SU-DHL-6 (cell line): Measurements from ENCODE around the gene FKBP1A.

Experiments used
- H2AFZ ChIP-seq: fragments of 200-600 bp; sonication (generic); 2 replicates; pipeline ENCODE4 v1.6.1; 2014; ENCODE audit warnings: low read depth, mild to moderate bottlenecking, moderate library complexity, mixed read lengths, antibody characterized with exemption, low read length; ENCODE audit not compliant: severe bottlenecking
- H3F3A ChIP-seq: fragments of 200-600 bp; shearing (Covaris generic); 2 replicates; pipeline ENCODE4 v1.6.0; 2016; ENCODE audit warnings: antibody characterized with exemption, mild to moderate bottlenecking; ENCODE audit not compliant: insufficient read depth
- H3K27ac ChIP-seq: fragments of 200-600 bp; sonication (generic); 2 replicates; pipeline ENCODE4 v1.5.1; 2016; ENCODE audit warnings: low read depth, mild to moderate bottlenecking, low read length, moderate library complexity, mixed read lengths
- H3K27me3 ChIP-seq: fragments of 200-600 bp; sonication (generic), shearing (Covaris generic); 2 replicates; pipeline ENCODE4 v1.6.0; 2014; ENCODE audit warnings: mild to moderate bottlenecking, low read length
- H3K36me3 ChIP-seq: fragments of 200-600 bp; sonication (generic); 2 replicates; pipeline ENCODE4 v1.6.1; 2014; ENCODE audit warnings: mild to moderate bottlenecking, low read length, mixed read lengths
- H3K4me2 ChIP-seq: fragments of 300-600, 200-600 bp; shearing (Covaris generic), sonication (generic); 2 replicates; pipeline ENCODE4 v1.6.0; 2014; ENCODE audit warnings: low read length, low read depth, mild to moderate bottlenecking; ENCODE audit not compliant: poor library complexity, severe bottlenecking
- H3K4me3 ChIP-seq: fragments of 200-600 bp; sonication (generic); 2 replicates; pipeline ENCODE4 v1.5.1; 2014; ENCODE audit warnings: antibody characterized with exemption, low read length, mild to moderate bottlenecking, mixed read lengths; ENCODE audit not compliant: insufficient read depth, poor library complexity, severe bottlenecking
- H3K79me2 ChIP-seq: fragments of 200-600 bp; sonication (generic); 2 replicates; pipeline ENCODE4 v1.6.1; 2014; ENCODE audit warnings: mild to moderate bottlenecking, low read length, moderate library complexity; ENCODE audit not compliant: insufficient read depth
- H3K9ac ChIP-seq: fragments of 200-600 bp; sonication (generic); 2 replicates; pipeline ENCODE4 v1.7.0; 2014; ENCODE audit warnings: mild to moderate bottlenecking, low read length
- H3K9me2 ChIP-seq: fragments of 200-600 bp; sonication (generic); replicated peaks from 2 replicates; pipeline ENCODE4 v1.6.1; 2014; ENCODE audit warnings: low read length; ENCODE audit not compliant: insufficient read depth
- H3K9me3 ChIP-seq: fragments of 200-600 bp; sonication (generic); 2 replicates; pipeline ENCODE4 v1.6.1; 2014; ENCODE audit warnings: low read length, mixed read lengths; ENCODE audit not compliant: insufficient read depth
- H4K20me1 ChIP-seq: fragments of 200-600 bp; sonication (generic); 2 replicates; pipeline ENCODE4 v1.6.1; 2014; ENCODE audit warnings: low read depth, mild to moderate bottlenecking, antibody characterized with exemption, low read length, moderate library complexity, mixed read lengths
- EZH2phosphoT487 ChIP-seq: fragments of 200-600 bp; sonication (generic), shearing (Covaris generic); conservative IDR thresholded peaks from 2 replicates; pipeline ENCODE4 v1.6.1; 2018; ENCODE audit warnings: mild to moderate bottlenecking, antibody characterized with exemption, low read length, moderate library complexity, mixed read lengths
- TF ChIP-seq, protein P1 (sequence below): fragments of 200-600 bp; sonication (generic); IDR thresholded peaks from one replicate; pipeline ENCODE4 v1.5.1; 2017; ENCODE audit warnings: antibody characterized with exemption, mild to moderate bottlenecking, low read length, moderate library complexity; ENCODE audit not compliant: insufficient read depth, poor library complexity, severe bottlenecking

Gene FKBP1A

GRCh38 chr20:1426231-1426849, 33.5 kb upstream of the FKBP1A start:
- no peaks in the 10 kb centered on the region for H3K36me3 ChIP-seq
- no peaks in the 10 kb centered on the region for H3K79me2 ChIP-seq
- no peak overlapping the region for H3K4me3 ChIP-seq
- H3K9ac ChIP-seq, result no peak overlapping the region
- H3F3A ChIP-seq, result no peaks in the 10 kb centered on the region
- H4K20me1 ChIP-seq, result no peaks in the 10 kb centered on the region
- H3K9me2 ChIP-seq, result no peaks in the 10 kb centered on the region
- TF ChIP-seq, protein P1, sequence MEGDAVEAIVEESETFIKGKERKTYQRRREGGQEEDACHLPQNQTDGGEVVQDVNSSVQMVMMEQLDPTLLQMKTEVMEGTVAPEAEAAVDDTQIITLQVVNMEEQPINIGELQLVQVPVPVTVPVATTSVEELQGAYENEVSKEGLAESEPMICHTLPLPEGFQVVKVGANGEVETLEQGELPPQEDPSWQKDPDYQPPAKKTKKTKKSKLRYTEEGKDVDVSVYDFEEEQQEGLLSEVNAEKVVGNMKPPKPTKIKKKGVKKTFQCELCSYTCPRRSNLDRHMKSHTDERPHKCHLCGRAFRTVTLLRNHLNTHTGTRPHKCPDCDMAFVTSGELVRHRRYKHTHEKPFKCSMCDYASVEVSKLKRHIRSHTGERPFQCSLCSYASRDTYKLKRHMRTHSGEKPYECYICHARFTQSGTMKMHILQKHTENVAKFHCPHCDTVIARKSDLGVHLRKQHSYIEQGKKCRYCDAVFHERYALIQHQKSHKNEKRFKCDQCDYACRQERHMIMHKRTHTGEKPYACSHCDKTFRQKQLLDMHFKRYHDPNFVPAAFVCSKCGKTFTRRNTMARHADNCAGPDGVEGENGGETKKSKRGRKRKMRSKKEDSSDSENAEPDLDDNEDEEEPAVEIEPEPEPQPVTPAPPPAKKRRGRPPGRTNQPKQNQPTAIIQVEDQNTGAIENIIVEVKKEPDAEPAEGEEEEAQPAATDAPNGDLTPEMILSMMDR, result no peak
- no peak for TF ChIP-seq EZH2phosphoT487
- H3K4me2 ChIP-seq, result no peak overlapping the region
- peaks cover under 1% of the 10 kb centered on the region; the same call in 1 of the 2 replicates for H3K9me3 ChIP-seq
- H3K27me3 ChIP-seq, result no peaks in the 10 kb centered on the region
- no peak overlapping the region for H2AFZ ChIP-seq
- H3K27ac ChIP-seq, result no peak overlapping the region

DNA sequence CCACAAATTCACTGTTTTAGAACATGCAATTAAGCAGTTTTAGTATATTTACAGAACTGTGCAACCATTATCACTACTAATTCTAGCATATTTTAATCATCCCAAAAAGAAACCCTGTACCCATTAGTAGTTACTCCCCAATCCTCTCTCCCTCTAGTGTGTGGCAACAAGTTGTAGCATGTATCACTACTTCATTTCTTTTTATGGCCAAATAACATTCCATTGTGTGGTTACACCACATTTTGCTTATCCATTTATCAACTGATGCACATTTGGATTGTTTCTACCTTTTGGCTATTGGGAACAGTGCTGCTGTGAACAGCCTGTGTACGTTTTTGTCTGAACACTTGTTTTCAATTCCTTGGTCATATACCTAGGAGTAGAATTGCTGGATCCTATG, 31.5 kb upstream of the FKBP1A start:
- TF ChIP-seq, protein P1, result no peak
- TF ChIP-seq EZH2phosphoT487, result no peak
- H3K9me2 ChIP-seq, result no peaks in the 10 kb centered on the region
- H3K27ac ChIP-seq, result no peak overlapping the region
- no peak overlapping the region for H3K4me2 ChIP-seq
- H3K36me3 ChIP-seq, result no peaks in the 10 kb centered on the region
- no peaks in the 10 kb centered on the region for H3F3A ChIP-seq
- H3K9ac ChIP-seq, result no peak overlapping the region
- H3K4me3 ChIP-seq, result no peak overlapping the region
- peaks cover 9% of the 10 kb centered on the region; the same call in 1 of the 2 replicates for H3K9me3 ChIP-seq
- H2AFZ ChIP-seq, result no peak overlapping the region
- no peaks in the 10 kb centered on the region for H4K20me1 ChIP-seq
- no peaks in the 10 kb centered on the region for H3K79me2 ChIP-seq
- no peaks in the 10 kb centered on the region for H3K27me3 ChIP-seq

GRCh38 chr20:1423625-1424106, 30.8 kb upstream of the FKBP1A start:
- no peaks in the 10 kb centered on the region for H3F3A ChIP-seq
- no peaks in the 10 kb centered on the region for H3K9me2 ChIP-seq
- H2AFZ ChIP-seq, result peak overlapping the region; percentile 5
- no peak overlapping the region for H3K4me2 ChIP-seq
- no peak overlapping the region for H3K9ac ChIP-seq
- H3K27me3 ChIP-seq, result no peaks in the 10 kb centered on the region
- no peak overlapping the region for H3K4me3 ChIP-seq
- H3K9me3 ChIP-seq, result peaks cover 9% of the 10 kb centered on the region; the same call in 1 of the 2 replicates
- H3K79me2 ChIP-seq, result no peaks in the 10 kb centered on the region
- no peaks in the 10 kb centered on the region for H4K20me1 ChIP-seq
- H3K27ac ChIP-seq, result no peak overlapping the region
- no peaks in the 10 kb centered on the region for H3K36me3 ChIP-seq
- TF ChIP-seq, protein P1, result no peak
- TF ChIP-seq EZH2phosphoT487, result no peak
